Fibroblast of gingiva (primary cell): ENCODE results near the gene EDDM13.
"Not testable (repeated sequence)": the region's sequence is repeated elsewhere in the genome, so short reads cannot be mapped to it uniquely, and the experiment has no call there.

Experiments
- DNase-seq: peaks from one replicate; pipeline ENCODE4 v3.0.0-alpha.2; 2011; ENCODE audit warnings: low read depth

EDDM13 gene

DNA sequence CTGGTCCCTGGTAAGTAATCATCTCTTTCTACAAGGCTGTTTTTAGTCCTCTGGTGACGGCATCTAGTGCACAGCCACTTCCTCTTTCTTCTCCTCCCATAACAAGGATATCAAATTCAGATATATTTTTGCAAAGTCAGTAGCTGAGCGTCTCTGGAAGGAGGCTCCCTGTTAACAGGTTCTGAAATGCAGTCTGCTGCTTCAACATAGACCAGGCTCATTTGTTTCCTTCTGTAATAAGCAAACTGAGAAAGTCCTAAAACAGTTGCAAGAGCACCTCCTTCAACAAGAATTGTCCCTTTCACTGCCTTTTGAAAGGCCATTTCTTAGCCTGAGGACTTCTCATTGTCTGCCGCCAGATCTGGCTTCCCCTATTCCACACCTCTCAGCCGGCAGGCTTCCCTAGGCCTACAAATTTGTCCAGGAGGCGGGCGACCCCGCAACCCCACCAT, 49.5 kb downstream of the EDDM13 start:
- DNase-seq = no peak

DNA sequence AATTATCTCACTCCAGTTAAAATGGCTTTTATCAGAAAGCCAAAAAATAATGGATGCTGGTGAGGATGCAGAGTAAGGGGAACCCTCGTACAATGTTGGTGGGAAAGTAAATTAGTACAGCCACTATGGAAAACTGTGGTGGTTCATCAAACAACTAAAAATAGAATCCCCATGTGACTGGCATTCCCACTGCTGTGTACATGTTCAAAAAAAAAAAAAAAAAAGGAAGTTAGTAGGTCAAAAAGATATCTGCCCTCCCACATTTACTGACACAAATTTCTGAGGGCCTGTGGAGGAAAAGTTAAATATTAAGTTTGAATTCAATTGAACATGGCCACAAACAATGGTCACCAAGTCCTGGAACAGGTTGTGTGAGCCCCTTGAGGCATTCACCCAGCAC, 51.9 kb downstream of the EDDM13 start:
- DNase-seq = no peak

DNA sequence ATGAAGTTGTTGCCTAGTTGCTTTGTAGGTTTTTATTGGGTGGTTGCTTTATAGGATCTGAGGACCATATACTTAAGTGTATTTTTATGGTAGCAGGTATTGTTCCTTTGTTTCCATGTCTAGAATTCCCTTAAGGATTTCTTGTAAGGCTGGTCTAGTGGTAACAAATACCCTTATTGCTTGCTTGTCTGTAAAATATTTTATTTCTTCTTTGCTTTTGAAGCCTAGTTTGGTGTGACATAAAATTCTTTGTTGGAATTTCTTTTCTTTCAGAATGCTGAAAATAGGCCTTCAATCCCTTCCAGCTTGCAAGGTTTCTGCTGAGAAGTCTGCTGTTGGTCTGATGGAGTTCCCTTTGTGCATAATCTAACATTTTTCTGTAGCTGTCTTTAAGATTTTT, 60.1 kb downstream of the EDDM13 start:
- no peak for DNase-seq

DNA sequence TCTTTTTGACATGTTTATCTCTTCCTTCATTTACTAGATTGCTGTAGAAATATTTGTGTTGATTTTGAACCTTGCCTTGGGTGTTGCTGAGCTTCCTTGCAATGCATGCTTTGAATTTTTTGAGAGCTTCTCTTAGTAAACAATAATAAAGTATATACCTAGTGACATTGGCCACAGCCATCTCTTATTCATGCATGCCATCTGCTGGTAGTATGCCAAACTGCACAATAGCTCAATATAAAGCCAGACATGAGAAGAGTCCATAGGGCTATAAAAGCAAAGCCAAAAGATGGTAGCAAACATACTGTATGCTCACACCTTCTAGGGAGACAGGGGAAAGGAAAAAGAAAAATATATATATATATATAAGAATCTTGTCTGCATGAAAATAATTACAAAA, 61.0 kb downstream of the EDDM13 start:
- peak; percentile 41 for DNase-seq

DNA sequence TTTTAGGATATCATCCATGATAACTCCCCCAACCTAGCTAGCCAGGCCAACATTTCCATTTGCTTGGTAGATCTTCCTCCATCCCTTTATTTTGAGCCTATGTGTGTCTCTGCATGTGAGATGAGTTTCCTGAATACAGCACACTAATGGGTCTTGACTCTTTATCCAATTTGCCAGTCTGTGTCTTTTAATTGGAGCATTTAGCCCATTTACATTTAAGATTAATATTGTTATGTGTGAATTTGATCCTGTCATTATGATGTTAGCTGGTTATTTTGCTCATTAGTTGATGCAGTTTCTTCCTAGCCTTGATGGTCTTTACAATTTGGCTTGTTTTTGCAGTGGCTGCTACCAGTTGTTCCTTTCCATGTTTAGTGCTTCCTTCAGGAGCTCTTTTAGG, 62.8 kb downstream of the EDDM13 start:
- DNase-seq = not testable (repeated sequence)

DNA sequence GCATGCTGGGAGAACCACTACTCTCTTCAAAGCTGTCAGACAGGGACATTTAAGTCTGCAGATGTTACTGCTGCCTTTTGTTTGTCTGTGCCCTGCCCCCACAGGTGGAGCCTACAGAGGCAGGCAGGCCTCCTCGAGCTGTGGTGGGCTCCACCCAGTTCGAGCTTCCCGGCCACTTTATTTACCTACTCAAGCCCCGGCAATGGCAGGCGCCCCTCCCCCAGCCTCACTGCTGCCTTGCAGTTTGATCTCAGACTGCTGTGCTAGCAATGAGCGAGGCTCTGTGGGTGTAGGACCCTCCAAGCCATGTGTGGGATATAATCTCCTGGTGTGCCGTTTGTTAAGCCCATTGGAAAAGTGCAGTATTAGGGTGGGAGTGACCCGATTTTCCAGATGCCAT, 64.5 kb downstream of the EDDM13 start:
- DNase-seq = not testable (repeated sequence)

DNA sequence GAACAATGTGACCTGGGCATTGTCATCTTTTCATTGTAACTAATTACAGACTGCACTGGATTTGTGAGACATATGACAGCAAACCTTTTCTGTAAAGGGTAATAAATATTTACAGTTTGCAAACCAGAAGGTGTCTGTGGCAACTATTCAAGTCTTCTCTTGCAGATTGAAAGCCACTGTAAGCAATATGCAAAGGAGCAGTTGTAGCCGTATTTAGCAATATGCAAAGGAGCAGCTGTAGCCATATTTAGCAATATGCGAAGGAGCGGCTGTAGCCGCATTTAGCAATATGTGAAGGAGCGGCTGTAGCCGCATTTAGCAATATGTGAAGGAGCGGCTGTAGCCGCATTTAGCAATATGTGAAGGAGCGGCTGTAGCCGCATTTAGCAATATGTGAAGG, 66.5 kb downstream of the EDDM13 start:
- not testable (repeated sequence) for DNase-seq

DNA sequence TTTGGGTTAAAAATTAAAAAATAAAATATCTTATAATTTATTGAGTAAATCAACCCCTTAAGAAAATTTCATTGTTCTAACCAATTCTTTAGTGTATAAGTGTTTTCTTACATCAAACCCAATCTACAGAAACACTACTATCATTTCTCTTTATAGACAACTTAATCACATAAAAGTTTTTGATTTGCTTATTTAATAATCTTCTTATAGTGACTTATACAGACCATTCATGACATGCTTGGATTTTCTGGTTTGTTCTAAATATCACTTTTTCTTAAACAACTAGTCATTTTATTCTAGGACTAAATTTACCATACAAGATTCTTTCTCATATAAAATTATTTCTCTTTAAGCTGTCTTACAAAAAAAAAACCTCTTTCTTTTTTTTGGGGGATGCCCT, 69.4 kb downstream of the EDDM13 start:
- DNase-seq = no peak

DNA sequence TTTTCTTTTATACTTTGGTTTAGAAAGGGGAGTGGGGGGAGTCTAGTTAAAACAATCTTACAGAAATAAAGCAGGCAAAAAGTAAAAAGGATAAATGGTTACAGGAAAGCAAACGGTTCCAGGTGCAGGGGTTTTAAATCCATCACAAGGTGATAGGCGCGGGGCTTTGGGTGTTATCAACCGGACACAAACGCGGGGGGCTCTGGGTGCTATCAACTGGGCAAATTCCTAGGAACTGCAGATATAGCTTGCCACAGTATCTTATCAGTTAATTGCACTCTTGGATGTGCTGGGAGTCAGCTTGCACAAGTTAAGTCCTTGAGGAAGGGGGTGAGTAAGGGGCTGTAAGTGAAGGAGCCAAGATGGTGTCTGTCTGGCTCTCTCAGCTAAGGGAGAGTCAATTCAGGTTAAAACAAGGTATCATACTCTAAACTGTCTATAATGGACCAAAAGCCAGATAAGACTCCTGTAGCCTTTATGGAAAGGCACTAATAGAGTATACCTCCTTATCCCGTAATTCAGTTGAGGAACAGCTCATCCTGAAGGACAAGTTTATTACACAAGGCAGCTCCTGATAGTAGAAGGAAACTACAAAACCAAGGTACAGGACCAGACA, 74.7 kb downstream of the EDDM13 start:
- no peak for DNase-seq

DNA sequence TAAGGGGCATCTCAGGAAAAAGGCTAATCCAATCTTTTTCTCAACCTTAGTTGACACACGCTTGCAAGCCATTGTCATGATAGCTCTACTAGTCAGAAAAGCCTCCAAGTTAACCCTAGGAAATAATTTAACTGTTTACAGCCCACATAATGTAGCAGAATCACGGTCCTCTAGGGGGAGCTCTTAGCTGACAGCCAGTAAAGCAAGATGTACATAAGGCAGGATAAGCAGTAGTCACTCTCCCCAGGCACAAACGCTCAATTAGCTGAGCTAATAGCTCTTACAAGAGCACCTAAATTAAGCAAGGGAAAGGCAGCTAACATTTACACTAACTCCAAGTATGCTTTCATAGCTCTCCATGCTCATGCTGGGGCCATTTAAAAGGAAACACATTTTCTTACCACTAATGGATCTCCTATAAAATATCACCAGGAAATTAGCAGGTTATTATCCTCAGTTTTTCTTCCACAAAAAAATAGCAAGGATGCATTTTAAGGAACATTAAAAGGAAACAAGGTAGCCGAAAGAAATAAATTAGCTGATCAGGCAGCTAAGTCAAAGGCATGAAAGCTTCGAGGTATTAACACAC, 75.8 kb downstream of the EDDM13 start:
- no peak for DNase-seq

DNA sequence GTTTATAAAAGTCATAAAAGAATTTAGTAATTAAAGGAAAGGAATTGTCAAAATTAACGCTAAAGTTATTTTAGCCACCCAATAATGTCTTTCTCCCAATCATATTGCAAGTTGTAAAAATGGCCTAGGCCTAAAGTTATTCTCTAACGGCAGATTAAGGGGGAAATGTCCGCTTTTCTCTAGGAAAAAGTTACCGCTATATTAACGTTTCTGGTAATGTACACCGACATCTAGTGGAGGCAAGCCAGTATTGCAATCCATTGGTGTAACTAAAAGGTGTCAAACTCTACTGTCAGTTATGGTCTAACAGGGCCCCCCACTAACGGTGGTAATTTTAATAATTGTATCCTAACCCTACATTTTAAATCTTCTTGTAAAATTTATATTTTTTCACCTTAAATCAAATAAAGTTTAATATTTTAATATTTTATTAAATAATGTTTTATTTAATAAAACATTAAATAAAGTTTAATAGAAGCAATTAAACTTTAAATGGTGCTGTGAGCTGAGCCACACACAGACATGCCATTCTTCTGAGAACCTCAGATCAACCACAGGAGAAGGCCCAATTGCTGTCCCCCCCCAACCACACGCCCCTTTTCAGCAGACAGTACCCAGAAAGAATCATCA, 78.0 kb downstream of the EDDM13 start:
- peak; percentile 34 for DNase-seq

DNA sequence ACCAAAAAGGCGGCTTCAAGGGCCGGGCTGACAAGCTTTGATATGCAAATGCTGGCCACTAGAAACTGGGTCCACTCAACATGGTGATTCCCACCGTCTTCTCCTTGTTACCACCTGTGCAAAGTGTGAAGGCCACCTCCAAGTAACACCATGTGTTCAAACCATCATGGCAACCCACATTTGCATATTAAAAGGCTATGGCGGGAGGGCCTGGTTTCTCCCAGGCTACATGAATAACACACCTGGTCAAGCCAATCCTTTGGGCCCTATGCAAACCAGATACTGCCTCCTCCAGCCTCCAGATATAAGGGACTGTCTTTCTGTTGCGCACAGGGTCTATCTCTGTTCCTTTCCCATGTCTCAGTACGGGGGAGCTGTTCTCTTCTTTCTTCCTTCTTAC, 78.7 kb downstream of the EDDM13 start:
- DNase-seq = no peak

DNA sequence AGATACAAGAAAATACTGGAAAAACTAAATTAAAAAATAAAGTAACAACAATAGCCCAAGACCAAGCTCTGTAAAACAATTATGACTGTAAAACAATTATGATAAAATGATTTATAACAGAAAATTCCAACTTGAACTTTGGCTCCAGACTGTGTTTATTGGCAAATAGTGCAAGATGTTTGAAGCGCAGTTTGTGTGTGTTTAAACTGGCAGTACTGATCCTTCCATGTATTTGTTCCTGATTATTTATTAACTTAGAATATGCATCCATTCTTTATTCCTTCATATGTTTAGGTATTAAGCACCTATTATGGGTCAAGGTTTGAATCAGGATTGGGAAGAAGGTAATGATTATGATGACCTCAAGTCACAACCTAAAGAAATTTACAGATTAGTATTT, 83.0 kb downstream of the EDDM13 start:
- no peak for DNase-seq

DNA sequence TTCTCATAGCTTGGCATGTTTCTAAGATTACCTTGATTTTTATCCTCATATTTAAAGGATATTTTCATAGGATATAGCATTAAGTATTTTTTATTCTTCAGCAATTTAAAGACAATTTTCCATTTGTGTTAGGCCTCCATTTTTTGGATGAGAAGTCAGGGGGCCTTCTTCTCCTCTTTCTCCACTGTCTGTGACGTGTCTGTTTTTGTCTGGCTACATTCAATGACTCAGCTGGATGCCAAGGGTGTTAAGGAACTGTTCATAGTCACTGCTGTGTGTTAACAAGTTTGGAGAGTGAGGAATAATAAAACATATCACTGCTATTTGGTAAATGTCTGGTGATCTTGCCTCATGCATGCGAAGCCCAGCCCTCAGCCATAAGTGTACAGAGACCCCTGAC, 84.4 kb downstream of the EDDM13 start:
- DNase-seq = no peak
